Smooth muscle cell (in vitro differentiated cells): ENCODE data around the gene NKAPD1. TPM values are rescaled to one million over a fixed set of nuclear protein-coding genes. Genes with fewer than 3 reads are reported as not detected.
"Not testable (repeated sequence)": the region's sequence is repeated elsewhere in the genome, so short reads cannot be mapped to it uniquely, and the experiment has no call there.

ENCODE experiments used
- DNase-seq: peaks from one replicate; lab custom pipeline; 2025; ENCODE audit not compliant: unreplicated experiment; lab: John Stamatoyannopoulos, UW
- H2AFZ ChIP-seq: fragments of 200-600 bp; sonication (generic); 2 replicates; pipeline ENCODE4 v1.6.0; 2016; ENCODE audit warnings: antibody characterized with exemption, low read depth, mild to moderate bottlenecking
- H3F3A ChIP-seq: fragments of 200-600 bp; sonication (generic); 2 replicates; pipeline ENCODE4 v1.6.0; 2017; ENCODE audit warnings: antibody characterized with exemption, low read depth
- H3K27ac ChIP-seq: fragments of 200-600 bp; sonication (generic); 2 replicates; pipeline ENCODE4 v1.5.1; 2016; ENCODE audit warnings: low read depth, mild to moderate bottlenecking
- H3K27me3 ChIP-seq: fragments of 200-600 bp; sonication (generic); 2 replicates; pipeline ENCODE4 v1.6.1; 2016; ENCODE audit warnings: low read depth, mild to moderate bottlenecking
- H3K36me3 ChIP-seq: fragments of 200-600 bp; sonication (generic); 2 replicates; pipeline ENCODE4 v1.5.1; 2016; ENCODE audit warnings: low read depth
- H3K4me1 ChIP-seq: fragments of 200-600 bp; sonication (generic); 2 replicates; pipeline ENCODE4 v1.5.1; 2016; ENCODE audit warnings: low read depth
- H3K4me2 ChIP-seq: fragments of 200-600 bp; sonication (generic); 2 replicates; pipeline ENCODE4 v1.6.0; 2016; ENCODE audit warnings: mild to moderate bottlenecking
- H3K4me3 ChIP-seq: fragments of 200-600 bp; sonication (generic); 2 replicates; pipeline ENCODE4 v1.5.1; 2016; ENCODE audit warnings: mild to moderate bottlenecking
- H3K79me2 ChIP-seq: fragments of 200-600 bp; sonication (generic); 2 replicates; pipeline ENCODE4 v1.6.0; 2016; ENCODE audit warnings: low read depth, mild to moderate bottlenecking
- H3K9ac ChIP-seq: fragments of 200-600 bp; sonication (generic); 2 replicates; pipeline ENCODE4 v1.6.0; 2016; ENCODE audit warnings: low read depth
- H3K9me3 ChIP-seq: fragments of 200-600 bp; sonication (generic); replicated peaks from 2 replicates; pipeline ENCODE4 v1.5.1; 2016; ENCODE audit warnings: low read depth
- H4K20me1 ChIP-seq: fragments of 200-600 bp; sonication (generic); 2 replicates; pipeline ENCODE4 v1.6.0; 2016; ENCODE audit warnings: low read depth
- CTCF ChIP-seq: fragments of 200-600 bp; sonication (generic); IDR thresholded peaks from 2 replicates; pipeline ENCODE4 v1.5.1; 2017; ENCODE audit warnings: borderline replicate concordance, mild to moderate bottlenecking, antibody characterized with exemption; ENCODE audit not compliant: insufficient read depth, poor library complexity, severe bottlenecking
- WGBS: methylation state at CpG from one replicate; pipeline ENCODE4 v1.1.7; 2016; ENCODE audit warnings: low lambda C conversion rate; 5-methylcytosine and 5-hydroxymethylcytosine counted together
- polyA plus RNA-seq: library from polyadenylated mRNA; unstranded; fragments of >200 nt; fragmentation: Nextera tagmentation; extraction: Ambion mirVana; gene quantifications from 2 replicates; pipeline ENCODE4 v1.2.1, GENCODE V29; 2016
- total RNA-seq: library from RNA; depleted of rRNA; stranded (reverse); fragments of >200 nt; gene quantifications from 2 replicates; pipeline ENCODE4 v1.2.3, GENCODE V29; 2014

The NKAPD1 gene
- total RNA-seq: 19.9 and 22.0 TPM in 2 replicates
- polyA plus RNA-seq: 9.2 and 16.2 TPM in 2 replicates

GRCh38 chr11:112073941-112074811 lies at the start of gene NKAPD1, which contains the start of gene PIH1D2:
TSS of gene NKAPD1 (plus strand) at chr11:112074299. CDS start at chr11:112075575, 1,276 bp downstream.
TSS of gene PIH1D2 (minus strand) at chr11:112074017. CDS start at chr11:112073174, 843 bp downstream.
- H3K27ac ChIP-seq: peak within 1 kb of the TSS; percentile 92
- peaks cover 32% of the 10 kb centered on the region for H3K79me2 ChIP-seq
- no peak for TF ChIP-seq CTCF
- peak within 1 kb of the TSS; percentile 90 for H3K9ac ChIP-seq
- no peaks in the 10 kb centered on the region for H3K9me3 ChIP-seq
- peak within 1 kb of the TSS; percentile 90 for H3K4me2 ChIP-seq
- H3K4me3 ChIP-seq: peak within 1 kb of the TSS; percentile 79
- H3K4me1 ChIP-seq: no peaks in the 10 kb centered on the region
- H3K27me3 ChIP-seq: no peaks in the 10 kb centered on the region
- H3F3A ChIP-seq: no peaks in the 10 kb centered on the region
- peak within 1 kb of the TSS; percentile 94 for H2AFZ ChIP-seq
- H3K36me3 ChIP-seq: peaks cover 8% of the 10 kb centered on the region
- H4K20me1 ChIP-seq: no peaks in the 10 kb centered on the region
- WGBS: under 1% methylated on average over 43 of the region's 43 CpGs
- DNase-seq: peak; percentile 38

GRCh38 chr11:112024773-112025678 lies 49.1 kb upstream of the NKAPD1 start, which contains the start of gene DLAT:
TSS of gene DLAT (plus strand) at chr11:112025408. CDS start at chr11:112025473, 65 bp downstream.
- WGBS: 2% methylated on average over 58 of the region's 71 CpGs

GRCh38 chr11:112025707-112026106 lies 48.4 kb upstream of the NKAPD1 start:
- Histone ChIP-seq H3K9me3 (no peaks in the 10 kb centered on the region), H3K36me3 (peaks cover 11% of the 10 kb centered on the region), H3K27me3 (no peaks in the 10 kb centered on the region), H3K4me1 (peaks cover 8% of the 10 kb centered on the region), H3K79me2 (peaks cover 8% of the 10 kb centered on the region), H3K9ac (peak overlapping the region; percentile 56), H3F3A (no peaks in the 10 kb centered on the region), H4K20me1 (no peaks in the 10 kb centered on the region), H3K4me3 (peak overlapping the region; percentile 68), H3K4me2 (peak overlapping the region; percentile 87), H3K27ac (peak overlapping the region; percentile 34), H2AFZ (peak overlapping the region; percentile 94)
- DNase-seq: no peak
- no peak for TF ChIP-seq CTCF
- WGBS: under 1% methylated on average over 8 of the region's 8 CpGs

More at GRCh38 chr11:112024773-112025678, 49.1 kb upstream of the NKAPD1 start, which contains the start of gene DLAT:
- H3K27me3 ChIP-seq: no peaks in the 10 kb centered on the region
- H3K4me3 ChIP-seq: peak within 1 kb of the TSS; percentile 68
- peak within 1 kb of the TSS; percentile 34 for H3K27ac ChIP-seq
- no peak for TF ChIP-seq CTCF
- DNase-seq: peak; percentile 71
- no peaks in the 10 kb centered on the region for H3F3A ChIP-seq
- H3K9ac ChIP-seq: peak within 1 kb of the TSS; percentile 56
- peaks cover 11% of the 10 kb centered on the region for H3K36me3 ChIP-seq
- no peaks in the 10 kb centered on the region for H4K20me1 ChIP-seq
- peaks cover 8% of the 10 kb centered on the region for H3K4me1 ChIP-seq
- peaks cover 8% of the 10 kb centered on the region for H3K79me2 ChIP-seq
- H2AFZ ChIP-seq: peak within 1 kb of the TSS; percentile 94
- H3K9me3 ChIP-seq: no peaks in the 10 kb centered on the region
- peak within 1 kb of the TSS; percentile 87 for H3K4me2 ChIP-seq

GRCh38 chr11:112026784-112027410 lies 47.2 kb upstream of the NKAPD1 start:
- not testable (repeated sequence) for H3K9me3 ChIP-seq, H3F3A ChIP-seq, H3K4me3 ChIP-seq, H3K4me2 ChIP-seq, H3K4me1 ChIP-seq, H4K20me1 ChIP-seq, H2AFZ ChIP-seq, DNase-seq, H3K27ac ChIP-seq, H3K27me3 ChIP-seq, H3K9ac ChIP-seq
- Histone ChIP-seq H3K79me2 (peaks cover 12% of the 10 kb centered on the region), H3K36me3 (peaks cover 12% of the 10 kb centered on the region)
- WGBS: 97% methylated on average over 19 of the region's 49 CpGs
